Esophagus (tissue), 2 donors: ENCODE data around the gene CCDC107. TPM values are rescaled to one million over a fixed set of nuclear protein-coding genes. Genes with fewer than 3 reads are reported as not detected.

Source experiments
- H3K27ac ChIP-seq, 2 donors: one replicate each; pipeline ENCODE4 v1.5.1; 2013; ENCODE audit warnings: low read depth in 2 of 2, mild to moderate bottlenecking in 2 of 2, inconsistent platforms in 1 of 2, low read length in 1 of 2, moderate library complexity in 1 of 2
- H3K27me3 ChIP-seq, 2 donors: one replicate each; pipeline ENCODE4 v1.6.1; 2013; ENCODE audit warnings: low read length in 2 of 2, control low read depth in 1 of 2, mild to moderate bottlenecking in 1 of 2; ENCODE audit not compliant: insufficient read depth in 2 of 2, control insufficient read depth in 1 of 2
- H3K36me3 ChIP-seq, 2 donors: one replicate each; pipeline ENCODE4 v1.6.1; 2013; ENCODE audit warnings: low read length in 1 of 2; ENCODE audit not compliant: control insufficient read depth in 2 of 2, insufficient read depth in 2 of 2
- H3K4me1 ChIP-seq, 2 donors: one replicate each; pipeline ENCODE4 v1.6.1; 2013; ENCODE audit warnings: low read length in 1 of 2; ENCODE audit not compliant: control insufficient read depth in 2 of 2, insufficient read depth in 2 of 2
- H3K4me3 ChIP-seq, 2 donors: one replicate each; pipeline ENCODE4 v1.5.1; 2013; ENCODE audit warnings: low read length in 2 of 2, mild to moderate bottlenecking in 2 of 2, low read depth in 1 of 2, moderate library complexity in 1 of 2
- H3K9me3 ChIP-seq, 2 donors: one replicate each; pipeline ENCODE4 v1.6.1; 2013; ENCODE audit warnings: mild to moderate bottlenecking in 2 of 2, low read depth in 1 of 2, low read length in 1 of 2, moderate library complexity in 1 of 2; ENCODE audit not compliant: control insufficient read depth in 2 of 2, insufficient read depth in 1 of 2
- WGBS, 2 donors: extraction: QIAGEN DNeasy Blood & Tissue Kit; methylation state at CpG; one replicate each; pipeline ENCODE4 v1.1.7; 2013; 5-methylcytosine and 5-hydroxymethylcytosine counted together
- polyA plus RNA-seq, 2 donors: library from polyadenylated mRNA; stranded (reverse); fragments of 200-250 nt; gene quantifications; one replicate each; pipeline ENCODE4 v1.2.3, GENCODE V29; 2013
- donor health status: healthy with polysubstance abuse.
- donor health status: Bipolar disorder and iron deficiency.

Gene CCDC107
- polyA plus RNA-seq, 2 donors, result 17.3 to 21.1 TPM

- WGBS, 2 donors, result 1% methylated on average over 42 of the region's 42 CpGs
Measured at GRCh38 chr9:35657546-35658136, 451 bp upstream of the CCDC107 start, which contains the start of gene RMRP. Gene RMRP (minus strand): TSS chr9:35658019.

GRCh38 chr9:35658968-35659220, 802 bp downstream of the CCDC107 start:
- peak overlapping the region; percentile 79 to 92 for H3K4me3 ChIP-seq
- peaks cover 3 to 6% of the 10 kb centered on the region in 2 donors for H3K4me1 ChIP-seq
- no peaks in the 10 kb centered on the region for H3K27me3 ChIP-seq
- no peaks in the 10 kb centered on the region for H3K9me3 ChIP-seq
- peak overlapping the region; percentile 93 to 97 for H3K27ac ChIP-seq
- WGBS, 2 donors, result 2 to 3% methylated on average over 2 of the region's 2 CpGs
- H3K36me3 ChIP-seq, result peaks cover 5 to 6% of the 10 kb centered on the region in 2 donors

More at GRCh38 chr9:35657546-35658136, 451 bp upstream of the CCDC107 start, which contains the start of gene RMRP:
- Histone ChIP-seq H3K36me3 (peaks cover 5 to 6% of the 10 kb centered on the region in 2 donors), H3K27me3 (no peaks in the 10 kb centered on the region), H3K4me3 (peak within 1 kb of the TSS; percentile 79 to 92), H3K4me1 (peaks cover 0 to 6% of the 10 kb centered on the region in 2 donors), H3K27ac (peak within 1 kb of the TSS; percentile 93 to 97), H3K9me3 (no peaks in the 10 kb centered on the region)

- Histone ChIP-seq H3K9me3 (no peaks in the 10 kb centered on the region), H3K4me3 (no peak overlapping the region), H3K4me1 (peaks cover 3 to 7% of the 10 kb centered on the region in 2 donors), H3K27ac (peak overlapping the region in 1 of 2 donors; percentile 97), H3K36me3 (peaks cover 5 to 6% of the 10 kb centered on the region in 2 donors), H3K27me3 (no peaks in the 10 kb centered on the region)
- WGBS, 2 donors, result 57 to 59% methylated on average over 3 of the region's 3 CpGs
Measured at GRCh38 chr9:35659340-35659739, 1.2 kb downstream of the CCDC107 start.

- peaks cover 5 to 6% of the 10 kb centered on the region in 2 donors for H3K36me3 ChIP-seq
- H3K4me3 ChIP-seq, result no peak overlapping the region
- H3K27ac ChIP-seq, result peak overlapping the region; percentile 38 to 90
- no peaks in the 10 kb centered on the region for H3K27me3 ChIP-seq
- 38 to 53% methylated on average over 9 of the region's 9 CpGs for WGBS, 2 donors
- peaks cover 7 to 13% of the 10 kb centered on the region in 2 donors for H3K4me1 ChIP-seq
- no peaks in the 10 kb centered on the region for H3K9me3 ChIP-seq
Measured at GRCh38 chr9:35660966-35661415, 2.9 kb downstream of the CCDC107 start.

- WGBS, 2 donors, result 59 to 74% methylated on average over 3 of the region's 3 CpGs
- peak overlapping the region; percentile 52 to 77 for H3K27ac ChIP-seq
- H3K27me3 ChIP-seq, result no peaks in the 10 kb centered on the region
- no peaks in the 10 kb centered on the region for H3K9me3 ChIP-seq
- no peak overlapping the region for H3K4me3 ChIP-seq
- H3K4me1 ChIP-seq, result peaks cover 7 to 13% of the 10 kb centered on the region in 2 donors
- peaks cover 5 to 6% of the 10 kb centered on the region in 2 donors for H3K36me3 ChIP-seq
Measured at GRCh38 chr9:35661756-35662350, 3.8 kb downstream of the CCDC107 start.

- Histone ChIP-seq H3K4me1 (peaks cover 7 to 13% of the 10 kb centered on the region in 2 donors), H3K4me3 (no peak overlapping the region), H3K27me3 (no peaks in the 10 kb centered on the region), H3K27ac (peak overlapping the region; percentile 52 to 67), H3K9me3 (no peaks in the 10 kb centered on the region), H3K36me3 (peaks cover 5 to 6% of the 10 kb centered on the region in 2 donors)
- 84 to 89% methylated on average over 7 of the region's 7 CpGs for WGBS, 2 donors
Measured at GRCh38 chr9:35662437-35662836, 4.3 kb downstream of the CCDC107 start.

- Histone ChIP-seq H3K36me3 (peaks cover 5 to 6% of the 10 kb centered on the region in 2 donors), H3K4me1 (peaks cover 7 to 13% of the 10 kb centered on the region in 2 donors), H3K27ac (peak within 1 kb of the TSS; percentile 74 to 76), H3K4me3 (peak within 1 kb of the TSS; percentile 54 to 63), H3K27me3 (no peaks in the 10 kb centered on the region), H3K9me3 (no peaks in the 10 kb centered on the region)
- WGBS, 2 donors, result 6% methylated on average over 56 to 58 of the region's 58 CpGs
Measured at GRCh38 chr9:35664531-35665470, 6.7 kb downstream of the CCDC107 start, which contains the start of gene ARHGEF39. Gene ARHGEF39 (minus strand): TSS chr9:35665195. CDS start chr9:35665169, 26 bp downstream.

GRCh38 chr9:35665471-35665818, 7.4 kb downstream of the CCDC107 start:
- WGBS, 2 donors, result 18 to 21% methylated on average over 5 of the region's 5 CpGs
- peak overlapping the region; percentile 74 to 76 for H3K27ac ChIP-seq
- H3K9me3 ChIP-seq, result no peaks in the 10 kb centered on the region
- peaks cover 5% of the 10 kb centered on the region in 2 donors for H3K36me3 ChIP-seq
- H3K4me3 ChIP-seq, result peak overlapping the region; percentile 54 to 63
- H3K4me1 ChIP-seq, result peaks cover 7 to 13% of the 10 kb centered on the region in 2 donors
- H3K27me3 ChIP-seq, result no peaks in the 10 kb centered on the region

- Histone ChIP-seq H3K4me1 (peaks cover 7 to 13% of the 10 kb centered on the region in 2 donors), H3K36me3 (peaks cover 0 to 5% of the 10 kb centered on the region in 2 donors), H3K27ac (no peak overlapping the region), H3K27me3 (no peaks in the 10 kb centered on the region), H3K9me3 (no peaks in the 10 kb centered on the region), H3K4me3 (no peak overlapping the region)
- 77 to 82% methylated on average over 1 of the region's 1 CpG for WGBS, 2 donors
Measured at GRCh38 chr9:35666045-35666444, 8.0 kb downstream of the CCDC107 start.
